Nephron (organoid): ENCODE measurements around the gene CCDC15.
A peak's percentile ranks its signal among the peaks of the same experiment; 100 is the strongest.
"Not testable (repeated sequence)": the region's sequence is repeated elsewhere in the genome, so short reads cannot be mapped to it uniquely, and the experiment has no call there.

Experiments used
- H3K27ac Mint-ChIP-seq, 3 experiments: 2 replicates each; pipeline ENCODE4 v1.8.0; 2020; ENCODE audit warnings: mixed read lengths in 3 of 3, mild to moderate bottlenecking in 2 of 3, moderate library complexity in 1 of 3
- H3K27me3 Mint-ChIP-seq: 2 replicates; pipeline ENCODE4 v1.8.0; 2021; ENCODE audit warnings: low read depth, mild to moderate bottlenecking, moderate library complexity, mixed read lengths
- H3K36me3 Mint-ChIP-seq: 2 replicates; pipeline ENCODE4 v1.8.0; 2020; ENCODE audit warnings: low read depth, mixed read lengths
- H3K4me1 Mint-ChIP-seq: 2 replicates; pipeline ENCODE4 v1.8.0; 2020; ENCODE audit warnings: mixed read lengths
- H3K4me3 Mint-ChIP-seq, 3 experiments: 2 replicates each; pipeline ENCODE4 v1.8.0; 2020; ENCODE audit warnings: mild to moderate bottlenecking in 3 of 3, mixed read lengths in 3 of 3, moderate library complexity in 2 of 3
- H3K9me3 Mint-ChIP-seq: 2 replicates; pipeline ENCODE4 v1.8.0; 2020; ENCODE audit warnings: mixed read lengths
- TF ChIP-seq, protein P1 (sequence below), 3 experiments: fragments of 200-600 bp; sonication (generic); IDR thresholded peaks; one replicate each; pipeline ENCODE4 v1.5.0; 2021; ENCODE audit warnings: antibody characterized with exemption in 3 of 3; ENCODE audit not compliant: unreplicated experiment in 3 of 3

CCDC15 gene

GRCh38 chr11:124955035-124955434 is 1.0 kb downstream of the CCDC15 start:
- Mint-ChIP-seq H3K27ac (no peak overlapping the region), H3K9me3 (no peaks in the 10 kb centered on the region), H3K27me3 (no peaks in the 10 kb centered on the region), H3K4me1 (no peaks in the 10 kb centered on the region), H3K36me3 (no peaks in the 10 kb centered on the region), H3K4me3 (peak overlapping the region in 1 of 3 experiments; percentile 62)
- TF ChIP-seq, protein P1, sequence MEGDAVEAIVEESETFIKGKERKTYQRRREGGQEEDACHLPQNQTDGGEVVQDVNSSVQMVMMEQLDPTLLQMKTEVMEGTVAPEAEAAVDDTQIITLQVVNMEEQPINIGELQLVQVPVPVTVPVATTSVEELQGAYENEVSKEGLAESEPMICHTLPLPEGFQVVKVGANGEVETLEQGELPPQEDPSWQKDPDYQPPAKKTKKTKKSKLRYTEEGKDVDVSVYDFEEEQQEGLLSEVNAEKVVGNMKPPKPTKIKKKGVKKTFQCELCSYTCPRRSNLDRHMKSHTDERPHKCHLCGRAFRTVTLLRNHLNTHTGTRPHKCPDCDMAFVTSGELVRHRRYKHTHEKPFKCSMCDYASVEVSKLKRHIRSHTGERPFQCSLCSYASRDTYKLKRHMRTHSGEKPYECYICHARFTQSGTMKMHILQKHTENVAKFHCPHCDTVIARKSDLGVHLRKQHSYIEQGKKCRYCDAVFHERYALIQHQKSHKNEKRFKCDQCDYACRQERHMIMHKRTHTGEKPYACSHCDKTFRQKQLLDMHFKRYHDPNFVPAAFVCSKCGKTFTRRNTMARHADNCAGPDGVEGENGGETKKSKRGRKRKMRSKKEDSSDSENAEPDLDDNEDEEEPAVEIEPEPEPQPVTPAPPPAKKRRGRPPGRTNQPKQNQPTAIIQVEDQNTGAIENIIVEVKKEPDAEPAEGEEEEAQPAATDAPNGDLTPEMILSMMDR (IDR thresholded peaks at IDR 0.05; ENCODE audit: unreplicated experiment in 3 of 3), result no peak

DNA sequence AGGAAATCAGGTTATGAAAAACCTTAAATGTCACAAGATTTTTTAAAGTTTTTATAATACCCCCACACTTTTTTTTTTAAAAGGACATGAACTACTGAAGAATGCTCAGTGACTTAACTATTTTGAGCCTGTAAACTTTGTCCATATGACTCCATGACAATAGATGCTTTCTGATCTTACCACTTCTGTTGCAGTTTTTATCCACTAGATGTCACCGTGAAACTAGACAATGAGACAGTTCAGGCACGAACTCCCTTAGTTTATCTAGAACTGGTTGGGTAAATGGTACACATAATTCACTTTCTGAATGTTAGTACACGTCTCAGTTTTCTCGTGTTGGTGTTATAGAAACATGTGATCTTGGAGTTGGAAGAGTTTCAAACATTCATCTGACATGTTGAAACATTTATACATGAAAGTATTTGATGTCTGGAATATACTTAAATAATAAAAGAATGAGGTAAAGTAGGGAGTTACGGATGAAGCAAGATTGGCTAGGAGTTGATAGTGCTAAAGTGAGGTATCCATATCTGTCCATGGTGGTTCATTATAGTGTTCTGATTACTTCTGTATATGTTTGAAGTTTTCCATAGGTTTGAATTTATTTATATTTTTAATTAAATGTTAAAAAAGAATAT is 8.1 kb downstream of the CCDC15 start:
- Mint-ChIP-seq H3K4me3 (no peak overlapping the region), H3K36me3 (peaks cover 2% of the 10 kb centered on the region), H3K4me1 (no peaks in the 10 kb centered on the region), H3K9me3 (peaks cover 5% of the 10 kb centered on the region), H3K27ac (no peak overlapping the region), H3K27me3 (no peaks in the 10 kb centered on the region)
- TF ChIP-seq, protein P1 (IDR thresholded peaks at IDR 0.05; ENCODE audit: unreplicated experiment in 3 of 3), result peak; percentile 75 to 77 (median 77)

GRCh38 chr11:124968197-124968596 is 14.2 kb downstream of the CCDC15 start:
- H3K27ac Mint-ChIP-seq, H3K4me3 Mint-ChIP-seq, H3K27me3 Mint-ChIP-seq, H3K9me3 Mint-ChIP-seq, H3K4me1 Mint-ChIP-seq: not testable (repeated sequence)
- peaks cover 14% of the 10 kb centered on the region for H3K36me3 Mint-ChIP-seq

DNA sequence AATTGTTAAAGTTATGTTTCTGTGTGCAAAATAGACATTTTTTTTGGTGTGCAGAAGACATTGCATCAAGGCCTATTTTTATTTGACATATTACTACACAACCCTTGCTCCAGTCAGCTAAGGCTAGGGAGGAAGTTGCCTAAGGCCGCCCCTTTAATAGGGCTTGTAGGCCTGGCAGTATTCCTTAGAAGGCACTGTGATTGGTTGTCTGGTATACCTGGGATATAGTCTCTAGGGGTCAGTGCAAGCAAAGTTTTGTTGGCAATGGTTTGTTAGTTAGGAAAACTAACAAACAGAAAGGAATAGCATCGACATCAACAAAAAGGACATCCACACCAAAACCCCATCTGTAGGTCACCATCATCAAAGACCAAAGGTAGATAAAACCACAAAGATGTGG is 16.9 kb downstream of the CCDC15 start:
- Mint-ChIP-seq H3K36me3 (peaks cover 14% of the 10 kb centered on the region), H3K27me3 (no peaks in the 10 kb centered on the region), H3K4me3 (no peak overlapping the region), H3K4me1 (no peaks in the 10 kb centered on the region), H3K9me3 (peaks cover 2% of the 10 kb centered on the region), H3K27ac (no peak overlapping the region)
- TF ChIP-seq, protein P1 (IDR thresholded peaks at IDR 0.05; ENCODE audit: unreplicated experiment in 3 of 3), result no peak

DNA sequence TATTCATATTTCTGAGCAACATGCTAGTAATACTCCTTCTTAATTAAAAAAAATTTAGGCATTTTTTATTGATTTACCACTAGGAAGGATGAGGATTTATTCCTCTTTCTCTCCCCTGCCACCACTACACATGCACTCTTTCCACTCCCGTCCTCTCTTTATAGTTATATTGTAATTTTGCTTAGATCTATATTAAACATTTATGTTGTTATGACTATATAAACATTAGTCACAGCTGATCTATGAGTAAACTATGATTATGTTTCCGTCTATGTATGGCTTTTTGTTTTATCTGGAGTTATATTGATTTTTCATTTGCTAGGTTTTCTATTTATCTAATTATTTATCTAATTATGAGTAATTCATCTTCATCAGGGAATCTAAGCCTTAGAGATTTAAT is 17.8 kb downstream of the CCDC15 start:
- Mint-ChIP-seq H3K9me3 (peaks cover 2% of the 10 kb centered on the region), H3K36me3 (peaks cover 14% of the 10 kb centered on the region), H3K4me3 (no peak overlapping the region), H3K27me3 (no peaks in the 10 kb centered on the region), H3K27ac (no peak overlapping the region), H3K4me1 (no peaks in the 10 kb centered on the region)
- TF ChIP-seq, protein P1 (IDR thresholded peaks at IDR 0.05; ENCODE audit: unreplicated experiment in 3 of 3), result no peak

DNA sequence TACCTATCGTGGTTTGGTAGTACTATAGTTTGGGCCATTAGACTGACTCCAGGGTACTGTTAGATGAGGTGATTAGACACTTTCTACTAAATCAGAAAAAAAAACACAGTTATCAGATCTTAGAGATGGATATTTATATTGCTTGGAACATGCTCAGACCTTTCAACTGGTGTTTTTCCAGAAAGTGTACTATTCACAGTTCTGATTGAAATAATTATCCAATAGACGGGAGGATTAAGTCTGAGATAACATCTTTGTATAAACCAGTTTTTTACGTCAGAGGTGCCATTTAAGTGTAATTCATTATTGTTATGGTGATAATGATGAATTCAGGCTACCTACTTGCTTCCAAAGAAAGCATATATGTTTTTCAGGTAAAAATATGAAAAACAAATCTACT is 22.5 kb downstream of the CCDC15 start:
- TF ChIP-seq, protein P1 (IDR thresholded peaks at IDR 0.05; ENCODE audit: unreplicated experiment in 3 of 3), result no peak
- Mint-ChIP-seq H3K27me3 (no peaks in the 10 kb centered on the region), H3K27ac (no peak overlapping the region)

More for the DNA sequence above, 22.5 kb downstream of the CCDC15 start:
- H3K36me3 Mint-ChIP-seq, result peaks cover 31% of the 10 kb centered on the region
- peaks cover 21% of the 10 kb centered on the region for H3K9me3 Mint-ChIP-seq
- no peak overlapping the region for H3K4me3 Mint-ChIP-seq
- H3K4me1 Mint-ChIP-seq, result no peaks in the 10 kb centered on the region
